GDM1 (cell line): ENCODE measurements around the gene ADORA2A.

Source experiments
- DNase-seq: peaks from one replicate; lab custom pipeline; 2025; lab: John Stamatoyannopoulos, UW

Gene ADORA2A

GRCh38 chr22:24403346-24403745 is 24.1 kb upstream of the ADORA2A start:
- no peak for DNase-seq

- no peak for DNase-seq
Measured at GRCh38 chr22:24404561-24405275, 22.7 kb upstream of the ADORA2A start.

- no peak for DNase-seq
Measured at GRCh38 chr22:24405631-24406321, 21.6 kb upstream of the ADORA2A start.

GRCh38 chr22:24406322-24407277 is 20.8 kb upstream of the ADORA2A start:
- DNase-seq, result no peak

- DNase-seq, result no peak
Measured at GRCh38 chr22:24407278-24407665, 20.1 kb upstream of the ADORA2A start.

GRCh38 chr22:24407884-24408283 is 19.5 kb upstream of the ADORA2A start:
- DNase-seq, result no peak

GRCh38 chr22:24408630-24409029 is 18.8 kb upstream of the ADORA2A start:
- no peak for DNase-seq

- no peak for DNase-seq
Measured at GRCh38 chr22:24409707-24410106, 17.7 kb upstream of the ADORA2A start.

GRCh38 chr22:24410110-24410856 is 17.1 kb upstream of the ADORA2A start:
- no peak for DNase-seq

GRCh38 chr22:24411256-24412004 is 16.0 kb upstream of the ADORA2A start:
- DNase-seq, result no peak

- no peak for DNase-seq
Measured at GRCh38 chr22:24412274-24412673, 15.1 kb upstream of the ADORA2A start.

- no peak for DNase-seq
Measured at GRCh38 chr22:24413271-24413670, 14.1 kb upstream of the ADORA2A start.

- DNase-seq, result no peak
Measured at GRCh38 chr22:24413736-24414385, 13.5 kb upstream of the ADORA2A start.

- no peak for DNase-seq
Measured at GRCh38 chr22:24414523-24414922, 12.9 kb upstream of the ADORA2A start.

GRCh38 chr22:24414984-24415945 is 12.1 kb upstream of the ADORA2A start:
- DNase-seq, result no peak

- DNase-seq, result no peak
Measured at GRCh38 chr22:24416095-24416494, 11.3 kb upstream of the ADORA2A start.

GRCh38 chr22:24416611-24417010 is 10.8 kb upstream of the ADORA2A start:
- DNase-seq, result no peak

GRCh38 chr22:24417200-24417599 is 10.2 kb upstream of the ADORA2A start:
- no peak for DNase-seq

- DNase-seq, result no peak
Measured at GRCh38 chr22:24417901-24418641, 9.3 kb upstream of the ADORA2A start.
